ELF-1 (cell line): ENCODE results near the gene CAMK2N1.
"Not testable (repeated sequence)": the region's sequence is repeated elsewhere in the genome, so short reads cannot be mapped to it uniquely, and the experiment has no call there.

ENCODE experiments used
- DNase-seq: peaks from one replicate; pipeline ENCODE4 v3.0.0-alpha.2; 2016; ENCODE audit warnings: low read depth, low spot score

CAMK2N1 gene

GRCh38 chr1:20496725-20497383, 10.8 kb upstream of the CAMK2N1 start:
- not testable (repeated sequence) for DNase-seq

GRCh38 chr1:20496241-20496661, 10.2 kb upstream of the CAMK2N1 start:
- DNase-seq, result no peak

- DNase-seq, result no peak
Measured at GRCh38 chr1:20495661-20496060, 9.7 kb upstream of the CAMK2N1 start.

GRCh38 chr1:20494609-20495311, 8.8 kb upstream of the CAMK2N1 start:
- no peak for DNase-seq

GRCh38 chr1:20493839-20494608, 8.0 kb upstream of the CAMK2N1 start:
- peak; percentile 88 for DNase-seq

GRCh38 chr1:20493309-20493708, 7.3 kb upstream of the CAMK2N1 start:
- no peak for DNase-seq

- no peak for DNase-seq
Measured at GRCh38 chr1:20492751-20493150, 6.7 kb upstream of the CAMK2N1 start.

GRCh38 chr1:20491866-20492265, 5.9 kb upstream of the CAMK2N1 start:
- no peak for DNase-seq

- DNase-seq, result no peak
Measured at GRCh38 chr1:20491178-20491577, 5.2 kb upstream of the CAMK2N1 start.

- no peak for DNase-seq
Measured at GRCh38 chr1:20487236-20487590, 1.2 kb upstream of the CAMK2N1 start.

GRCh38 chr1:20486457-20487235, 636 bp upstream of the CAMK2N1 start:
- peak; percentile 77 for DNase-seq

- DNase-seq, result peak; percentile 27
Measured at GRCh38 chr1:20484519-20485462, 1.2 kb downstream of the CAMK2N1 start.

- peak; percentile 63 for DNase-seq
Measured at GRCh38 chr1:20483833-20484518, 2.0 kb downstream of the CAMK2N1 start.

- no peak for DNase-seq
Measured at GRCh38 chr1:20483098-20483832, 2.7 kb downstream of the CAMK2N1 start.

- DNase-seq, result no peak
Measured at GRCh38 chr1:20481643-20482498, 4.1 kb downstream of the CAMK2N1 start.

- DNase-seq, result peak; percentile 18
Measured at GRCh38 chr1:20480951-20481617, 4.9 kb downstream of the CAMK2N1 start.

GRCh38 chr1:20480243-20480944, 5.6 kb downstream of the CAMK2N1 start:
- DNase-seq, result no peak
